HPDE6-E6E7 (cell line): ENCODE measurements around the gene SRSF11.
"Not testable (repeated sequence)": the region's sequence is repeated elsewhere in the genome, so short reads cannot be mapped to it uniquely, and the experiment has no call there.

Experiments
- DNase-seq: peaks from one replicate; pipeline ENCODE4 v3.0.0; 2011; ENCODE audit warnings: missing footprints; ENCODE audit errors: extremely low spot score

SRSF11 gene

GRCh38 chr1:70221238-70222121 lies at the start of gene SRSF11:
TSS of gene SRSF11 (plus strand) at chr1:70221380. CDS start at chr1:70221637, 257 bp downstream.
- DNase-seq: peak; percentile 79

GRCh38 chr1:70171512-70171911 lies 49.7 kb upstream of the SRSF11 start:
- DNase-seq: no peak

- not testable (repeated sequence) for DNase-seq
Measured at GRCh38 chr1:70185181-70185580, 36.0 kb upstream of the SRSF11 start.

GRCh38 chr1:70188522-70188921 lies 32.7 kb upstream of the SRSF11 start:
- DNase-seq: no peak

- DNase-seq: no peak
Measured at GRCh38 chr1:70190180-70190579, 31.0 kb upstream of the SRSF11 start.

- DNase-seq: not testable (repeated sequence)
Measured at GRCh38 chr1:70192446-70192845, 28.7 kb upstream of the SRSF11 start.

GRCh38 chr1:70194601-70195000 lies 26.6 kb upstream of the SRSF11 start:
- DNase-seq: no peak

GRCh38 chr1:70195342-70195741 lies 25.8 kb upstream of the SRSF11 start:
- DNase-seq: no peak

- DNase-seq: no peak
Measured at GRCh38 chr1:70196333-70196732, 24.8 kb upstream of the SRSF11 start.

- DNase-seq: no peak
Measured at GRCh38 chr1:70200065-70200464, 21.1 kb upstream of the SRSF11 start.

- DNase-seq: no peak
Measured at GRCh38 chr1:70202173-70202758, 18.9 kb upstream of the SRSF11 start.

GRCh38 chr1:70204139-70204538 lies 17.0 kb upstream of the SRSF11 start:
- DNase-seq: no peak

- DNase-seq: peak; percentile 6
Measured at GRCh38 chr1:70204600-70204999, 16.6 kb upstream of the SRSF11 start.

GRCh38 chr1:70205071-70205433 lies 16.1 kb upstream of the SRSF11 start:
- DNase-seq: no peak

- DNase-seq: peak; percentile 89
Measured at GRCh38 chr1:70205434-70206118, 15.6 kb upstream of the SRSF11 start, which contains the start of gene LRRC40. TSS of gene LRRC40 (minus strand) at chr1:70205579. CDS start at chr1:70205540, 39 bp downstream.

- DNase-seq: not testable (repeated sequence)
Measured at GRCh38 chr1:70206833-70207232, 14.3 kb upstream of the SRSF11 start.

- no peak for DNase-seq
Measured at GRCh38 chr1:70207492-70207891, 13.7 kb upstream of the SRSF11 start.

- DNase-seq: no peak
Measured at GRCh38 chr1:70208292-70208691, 12.9 kb upstream of the SRSF11 start.

- no peak for DNase-seq
Measured at GRCh38 chr1:70210820-70211219, 10.4 kb upstream of the SRSF11 start.

- no peak for DNase-seq
Measured at GRCh38 chr1:70211541-70211940, 9.6 kb upstream of the SRSF11 start.

- DNase-seq: no peak
Measured at GRCh38 chr1:70220015-70220414, 1.2 kb upstream of the SRSF11 start.

- DNase-seq: no peak
Measured at GRCh38 chr1:70220517-70221237, 503 bp upstream of the SRSF11 start.
